ENCODE measurements around the gene PDE6B.

PDE6B gene

DNA sequence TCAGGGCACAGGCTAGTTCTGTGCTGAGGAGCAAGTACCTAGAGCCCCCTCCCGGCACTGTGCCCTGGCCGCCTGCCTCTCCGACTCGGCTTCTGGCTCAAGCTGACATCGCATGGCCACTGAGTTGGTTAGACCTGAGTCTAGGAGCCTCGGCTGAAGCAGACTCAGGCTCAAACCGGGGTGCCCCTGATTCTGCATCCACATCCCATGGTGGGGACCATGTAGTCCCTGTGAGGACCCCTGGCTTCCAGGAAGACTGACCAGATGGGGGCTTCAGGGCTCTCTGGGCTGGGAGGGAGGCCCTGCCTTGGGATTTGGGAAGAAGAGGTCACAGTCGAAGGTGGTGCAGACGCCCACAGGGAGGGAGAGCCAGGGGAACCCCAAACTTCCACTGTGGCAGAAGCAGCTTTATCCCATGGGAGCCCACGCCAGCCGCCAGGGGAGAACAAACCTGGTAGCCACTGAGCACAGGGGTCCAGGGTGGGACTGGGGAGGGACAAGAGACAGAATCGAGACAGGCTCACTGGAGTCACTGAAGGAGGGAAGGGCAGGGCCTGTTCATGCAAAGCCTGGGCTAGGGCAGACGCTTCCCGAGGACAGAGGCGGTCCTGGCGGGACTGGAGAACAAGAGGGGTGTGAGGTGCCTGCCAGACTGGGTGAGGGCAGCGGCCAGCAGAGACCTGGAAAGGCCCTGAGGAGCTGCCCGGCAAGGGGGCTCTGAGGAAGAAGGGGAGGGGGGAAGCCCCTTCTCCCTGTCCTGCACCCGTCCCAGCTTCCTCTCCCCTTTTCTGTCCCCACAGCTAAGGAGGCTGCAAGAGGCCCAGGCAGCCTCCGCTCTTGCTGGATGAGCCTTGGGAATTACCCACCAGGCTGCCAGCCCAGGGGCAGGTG, 1.1 kb downstream of the PDE6B start:
- Histone ChIP-seq H3K4me1 (ENCODE audit: control insufficient read depth, insufficient read depth, low read length) (no peaks in the 10 kb centered on the region), H3K4me3 (ENCODE audit: low read length) (no peak overlapping the region), H3K9ac (ENCODE audit: low read length) (no peak overlapping the region), H3K27me3 (replicated peaks; ENCODE audit: control insufficient read depth, insufficient read depth, low read length) (peaks cover 13% of the 10 kb centered on the region), H3K9me3 (ENCODE audit: control insufficient read depth, low read length) (no peaks in the 10 kb centered on the region), H3K36me3 (ENCODE audit: control insufficient read depth, insufficient read depth, low read length, severe bottlenecking) (no peaks in the 10 kb centered on the region)
- DNase-seq (ENCODE audit: low read depth): no peak

DNA sequence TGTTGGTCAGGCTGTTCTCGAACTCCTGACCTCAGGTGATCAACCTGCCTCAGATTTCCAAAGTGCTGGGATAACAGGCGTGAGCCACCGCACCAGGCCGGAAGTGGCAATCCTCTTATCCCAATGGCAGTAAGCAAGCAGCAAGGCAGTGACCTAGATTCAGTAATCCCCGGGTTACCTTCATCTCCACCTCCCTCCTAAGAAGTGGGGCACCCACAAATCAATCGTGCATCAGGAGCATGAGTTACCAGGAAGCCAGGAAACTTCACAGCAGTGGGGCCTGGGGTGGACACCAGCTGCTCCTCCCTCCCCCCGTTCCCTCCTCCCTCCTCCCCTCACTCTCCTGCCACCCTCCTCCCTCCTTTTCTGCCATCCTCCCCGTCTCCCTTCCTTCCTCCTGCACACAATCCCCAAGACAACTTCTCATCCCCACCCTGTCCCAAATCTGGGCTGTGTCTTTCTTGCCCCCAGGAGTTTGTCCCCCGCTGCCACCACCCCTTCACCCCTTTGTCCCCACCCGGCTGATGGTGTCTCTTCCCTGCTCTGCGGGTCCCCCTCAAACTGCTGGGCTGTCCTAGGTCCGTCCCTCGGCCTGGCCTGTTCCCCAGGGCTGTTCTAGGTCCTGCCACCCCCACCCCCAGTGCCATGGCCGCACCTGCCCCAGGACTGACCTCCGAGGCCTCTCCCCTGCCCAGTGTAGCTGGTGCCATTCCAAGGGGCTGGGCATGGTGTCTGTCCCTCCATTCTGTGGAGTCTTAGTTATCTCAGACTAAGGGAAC, 2.2 kb downstream of the PDE6B start:
- peaks cover 13% of the 10 kb centered on the region for H3K27me3 ChIP-seq (replicated peaks; ENCODE audit: control insufficient read depth, insufficient read depth, low read length)
- no peaks in the 10 kb centered on the region for H3K4me1 ChIP-seq (ENCODE audit: control insufficient read depth, insufficient read depth, low read length)
- DNase-seq (ENCODE audit: low read depth): no peak
- H3K9ac ChIP-seq (ENCODE audit: low read length): no peak overlapping the region
- H3K36me3 ChIP-seq (ENCODE audit: control insufficient read depth, insufficient read depth, low read length, severe bottlenecking): no peaks in the 10 kb centered on the region
- no peaks in the 10 kb centered on the region for H3K9me3 ChIP-seq (ENCODE audit: control insufficient read depth, low read length)
- H3K4me3 ChIP-seq (ENCODE audit: low read length): no peak overlapping the region

- H3K36me3 ChIP-seq (ENCODE audit: control insufficient read depth, insufficient read depth, low read length, severe bottlenecking): no peaks in the 10 kb centered on the region
- H3K4me3 ChIP-seq (ENCODE audit: low read length): no peak overlapping the region
- H3K9ac ChIP-seq (ENCODE audit: low read length): no peak overlapping the region
- no peaks in the 10 kb centered on the region for H3K4me1 ChIP-seq (ENCODE audit: control insufficient read depth, insufficient read depth, low read length)
- peaks cover 9% of the 10 kb centered on the region for H3K27me3 ChIP-seq (replicated peaks; ENCODE audit: control insufficient read depth, insufficient read depth, low read length)
- no peak for DNase-seq (ENCODE audit: low read depth)
- no peaks in the 10 kb centered on the region for H3K9me3 ChIP-seq (ENCODE audit: control insufficient read depth, low read length)
Measured at GRCh38 chr4:628311-628741, 3.0 kb downstream of the PDE6B start.

DNA sequence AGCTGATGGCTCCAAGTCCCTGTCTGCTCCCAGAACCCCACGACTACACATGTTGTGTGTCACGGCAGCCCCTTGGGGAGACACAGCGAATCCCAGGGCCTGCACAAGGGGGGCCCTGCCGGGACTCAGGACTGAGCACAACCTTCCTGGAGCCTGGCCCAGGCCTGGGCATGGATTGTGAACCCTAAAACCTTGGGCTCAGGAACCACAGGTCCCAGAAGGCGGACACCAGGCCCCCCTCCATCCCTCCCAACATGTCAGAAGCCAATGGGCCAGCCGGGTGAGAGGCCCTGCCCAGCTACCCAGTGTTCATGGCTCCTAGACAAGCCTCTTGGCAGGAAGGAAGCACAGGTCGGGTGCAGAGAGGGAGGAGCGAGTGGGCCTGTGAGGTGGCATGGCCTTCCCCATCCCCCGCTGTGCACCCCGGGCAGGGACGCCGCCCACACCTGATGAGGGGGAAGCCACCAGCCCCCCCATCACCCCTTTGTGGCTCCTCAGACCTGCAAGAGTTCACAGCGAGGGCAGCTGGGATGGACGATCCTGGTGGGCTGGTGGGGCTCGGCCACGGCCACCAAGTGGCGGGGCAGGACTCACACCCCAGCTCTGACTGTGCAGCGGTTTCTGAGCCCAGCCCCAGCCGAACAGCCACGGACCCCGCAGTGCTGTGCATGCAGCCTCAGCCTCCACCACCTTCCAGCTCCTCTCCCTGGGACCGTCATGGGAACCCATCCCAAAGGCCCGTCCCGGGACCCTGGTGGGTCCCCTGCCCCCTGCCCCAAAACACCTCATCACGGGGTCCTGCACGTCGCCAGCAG, 3.7 kb downstream of the PDE6B start:
- Histone ChIP-seq H3K4me3 (ENCODE audit: low read length) (no peak overlapping the region), H3K27me3 (replicated peaks; ENCODE audit: control insufficient read depth, insufficient read depth, low read length) (peaks cover 9% of the 10 kb centered on the region), H3K4me1 (ENCODE audit: control insufficient read depth, insufficient read depth, low read length) (no peaks in the 10 kb centered on the region), H3K9ac (ENCODE audit: low read length) (no peak overlapping the region), H3K9me3 (ENCODE audit: control insufficient read depth, low read length) (no peaks in the 10 kb centered on the region), H3K36me3 (ENCODE audit: control insufficient read depth, insufficient read depth, low read length, severe bottlenecking) (no peaks in the 10 kb centered on the region)
- no peak for DNase-seq (ENCODE audit: low read depth)

GRCh38 chr4:629636-629914, 4.2 kb downstream of the PDE6B start:
- no peak overlapping the region for H3K4me3 ChIP-seq (ENCODE audit: low read length)
- H3K4me1 ChIP-seq (ENCODE audit: control insufficient read depth, insufficient read depth, low read length): no peaks in the 10 kb centered on the region
- DNase-seq (ENCODE audit: low read depth): no peak
- H3K9me3 ChIP-seq (ENCODE audit: control insufficient read depth, low read length): no peaks in the 10 kb centered on the region
- H3K9ac ChIP-seq (ENCODE audit: low read length): no peak overlapping the region
- H3K36me3 ChIP-seq (ENCODE audit: control insufficient read depth, insufficient read depth, low read length, severe bottlenecking): no peaks in the 10 kb centered on the region
- H3K27me3 ChIP-seq (replicated peaks; ENCODE audit: control insufficient read depth, insufficient read depth, low read length): peaks cover 9% of the 10 kb centered on the region

DNA sequence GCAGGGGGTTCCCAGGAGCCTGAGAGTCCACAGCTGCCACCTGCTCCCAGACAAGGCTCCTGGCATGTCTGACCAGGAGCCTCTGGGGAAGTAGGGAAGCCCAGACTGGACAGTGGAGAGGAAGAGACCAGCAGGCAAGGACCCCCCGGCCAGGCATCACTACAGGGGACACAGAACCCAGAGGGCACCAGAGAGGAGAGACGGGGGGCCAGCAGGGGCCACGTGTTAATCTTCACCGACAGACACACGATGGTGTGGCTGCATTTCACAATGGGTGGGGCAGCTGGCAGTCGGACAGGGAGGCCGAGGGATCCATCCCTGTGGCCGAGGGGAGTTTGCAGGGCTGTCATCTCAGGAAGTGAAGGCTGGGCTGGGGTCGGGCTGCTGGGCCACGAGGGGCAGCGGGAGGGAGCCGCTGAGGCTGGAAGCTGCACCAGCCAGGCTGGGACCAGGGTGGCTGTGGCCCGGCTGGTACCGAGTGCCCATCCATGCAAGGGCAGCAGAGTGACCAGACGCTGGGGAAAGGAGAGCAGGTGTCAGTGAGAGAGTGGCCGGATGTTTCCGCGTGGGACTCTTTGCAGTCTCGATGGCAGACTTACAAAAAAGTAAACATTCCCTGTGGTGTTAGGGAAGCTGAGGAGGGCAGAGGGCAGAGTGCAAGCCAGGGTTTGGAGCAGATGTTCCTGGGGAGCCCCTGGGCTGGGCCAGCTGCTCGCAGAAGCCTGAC, 4.7 kb downstream of the PDE6B start:
- H3K4me1 ChIP-seq (ENCODE audit: control insufficient read depth, insufficient read depth, low read length): no peaks in the 10 kb centered on the region
- H3K9me3 ChIP-seq (ENCODE audit: control insufficient read depth, low read length): no peaks in the 10 kb centered on the region
- H3K27me3 ChIP-seq (replicated peaks; ENCODE audit: control insufficient read depth, insufficient read depth, low read length): peaks cover 9% of the 10 kb centered on the region
- H3K9ac ChIP-seq (ENCODE audit: low read length): no peak overlapping the region
- DNase-seq (ENCODE audit: low read depth): no peak
- H3K4me3 ChIP-seq (ENCODE audit: low read length): no peak overlapping the region
- H3K36me3 ChIP-seq (ENCODE audit: control insufficient read depth, insufficient read depth, low read length, severe bottlenecking): no peaks in the 10 kb centered on the region

DNA sequence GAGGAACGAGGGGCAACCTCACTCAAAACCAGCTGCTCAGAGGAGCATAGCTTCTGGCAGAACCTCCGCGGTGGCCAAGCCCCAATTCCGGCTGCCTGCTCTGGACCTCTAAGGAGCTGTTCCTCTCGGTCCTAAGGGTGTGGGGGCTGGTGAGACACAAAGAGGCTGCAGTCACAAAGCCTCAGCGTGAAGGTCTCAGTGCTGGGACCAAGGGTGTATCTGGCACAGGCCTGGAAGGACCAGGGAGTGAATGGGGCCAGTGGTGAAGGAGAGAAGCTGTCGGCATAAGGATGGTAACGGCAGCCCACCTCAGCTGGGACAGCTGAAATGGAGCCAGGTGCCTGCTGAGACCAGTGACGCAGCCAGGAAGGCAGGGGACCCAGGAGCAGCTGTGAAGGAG, 5.3 kb downstream of the PDE6B start:
- Histone ChIP-seq H3K9me3 (ENCODE audit: control insufficient read depth, low read length) (no peaks in the 10 kb centered on the region), H3K27me3 (replicated peaks; ENCODE audit: control insufficient read depth, insufficient read depth, low read length) (peaks cover 9% of the 10 kb centered on the region), H3K36me3 (ENCODE audit: control insufficient read depth, insufficient read depth, low read length, severe bottlenecking) (no peaks in the 10 kb centered on the region), H3K4me3 (ENCODE audit: low read length) (no peak overlapping the region), H3K4me1 (ENCODE audit: control insufficient read depth, insufficient read depth, low read length) (no peaks in the 10 kb centered on the region), H3K9ac (ENCODE audit: low read length) (no peak overlapping the region)
- DNase-seq (ENCODE audit: low read depth): no peak

GRCh38 chr4:632196-632790, 6.9 kb downstream of the PDE6B start:
- H3K9ac ChIP-seq (ENCODE audit: low read length): no peak overlapping the region
- no peaks in the 10 kb centered on the region for H3K4me1 ChIP-seq (ENCODE audit: control insufficient read depth, insufficient read depth, low read length)
- DNase-seq (ENCODE audit: low read depth): no peak
- no peaks in the 10 kb centered on the region for H3K9me3 ChIP-seq (ENCODE audit: control insufficient read depth, low read length)
- H3K36me3 ChIP-seq (ENCODE audit: control insufficient read depth, insufficient read depth, low read length, severe bottlenecking): no peaks in the 10 kb centered on the region
- H3K27me3 ChIP-seq (replicated peaks; ENCODE audit: control insufficient read depth, insufficient read depth, low read length): peaks cover 9% of the 10 kb centered on the region
- H3K4me3 ChIP-seq (ENCODE audit: low read length): no peak overlapping the region

- Histone ChIP-seq H3K9me3 (ENCODE audit: control insufficient read depth, low read length) (no peaks in the 10 kb centered on the region), H3K36me3 (ENCODE audit: control insufficient read depth, insufficient read depth, low read length, severe bottlenecking) (no peaks in the 10 kb centered on the region), H3K9ac (ENCODE audit: low read length) (no peak overlapping the region), H3K4me1 (ENCODE audit: control insufficient read depth, insufficient read depth, low read length) (no peaks in the 10 kb centered on the region), H3K4me3 (ENCODE audit: low read length) (no peak overlapping the region), H3K27me3 (replicated peaks; ENCODE audit: control insufficient read depth, insufficient read depth, low read length) (peaks cover 14% of the 10 kb centered on the region)
- DNase-seq (ENCODE audit: low read depth): no peak
Measured at GRCh38 chr4:632926-633325, 7.6 kb downstream of the PDE6B start.

DNA sequence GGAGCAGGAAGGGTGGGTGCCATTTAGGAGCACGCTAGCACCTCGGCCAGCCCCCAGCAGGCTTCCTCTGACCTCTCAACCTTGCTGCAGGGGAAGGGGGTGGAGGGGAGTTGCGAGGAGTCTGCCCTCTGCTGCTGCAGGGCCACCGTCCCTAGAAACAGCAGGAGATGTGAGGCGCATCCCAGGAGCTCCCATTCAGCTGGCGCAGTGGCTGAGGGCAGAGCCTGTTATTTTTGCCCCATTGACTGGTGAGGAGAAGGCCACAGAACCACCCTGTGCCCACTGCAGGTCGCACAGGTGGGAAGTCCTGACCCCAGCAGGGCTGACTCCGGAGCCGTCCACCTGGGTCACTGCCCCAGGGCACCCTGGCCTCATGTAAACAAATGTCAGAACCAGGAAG, 8.0 kb downstream of the PDE6B start:
- Histone ChIP-seq H3K9ac (ENCODE audit: low read length) (no peak overlapping the region), H3K27me3 (replicated peaks; ENCODE audit: control insufficient read depth, insufficient read depth, low read length) (peaks cover 14% of the 10 kb centered on the region), H3K4me3 (ENCODE audit: low read length) (no peak overlapping the region), H3K9me3 (ENCODE audit: control insufficient read depth, low read length) (no peaks in the 10 kb centered on the region), H3K36me3 (ENCODE audit: control insufficient read depth, insufficient read depth, low read length, severe bottlenecking) (no peaks in the 10 kb centered on the region), H3K4me1 (ENCODE audit: control insufficient read depth, insufficient read depth, low read length) (no peaks in the 10 kb centered on the region)
- DNase-seq (ENCODE audit: low read depth): no peak
